Measurements from ENCODE around the gene TAF1B.

DNA sequence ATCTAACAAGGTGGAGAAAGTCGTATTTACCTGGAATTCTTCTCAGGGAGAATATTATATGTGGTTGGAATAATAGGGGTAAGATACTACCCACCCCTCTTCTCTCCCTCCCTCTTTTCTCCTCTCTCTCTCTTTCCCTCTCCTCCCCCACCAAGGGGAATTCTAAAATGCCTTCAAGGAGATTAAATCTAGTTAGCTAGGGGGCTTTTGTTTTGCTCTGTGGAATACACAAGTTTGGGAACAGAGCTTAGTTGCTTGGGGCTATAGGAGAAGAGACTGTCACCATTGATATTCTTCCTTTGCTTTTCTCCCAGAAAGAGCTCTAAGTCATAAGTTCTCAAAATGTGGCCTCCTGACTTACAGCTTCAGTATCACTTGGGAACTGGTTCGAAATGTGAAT is 34.5 kb downstream of the TAF1B start:
- TF ChIP-seq, protein P1, sequence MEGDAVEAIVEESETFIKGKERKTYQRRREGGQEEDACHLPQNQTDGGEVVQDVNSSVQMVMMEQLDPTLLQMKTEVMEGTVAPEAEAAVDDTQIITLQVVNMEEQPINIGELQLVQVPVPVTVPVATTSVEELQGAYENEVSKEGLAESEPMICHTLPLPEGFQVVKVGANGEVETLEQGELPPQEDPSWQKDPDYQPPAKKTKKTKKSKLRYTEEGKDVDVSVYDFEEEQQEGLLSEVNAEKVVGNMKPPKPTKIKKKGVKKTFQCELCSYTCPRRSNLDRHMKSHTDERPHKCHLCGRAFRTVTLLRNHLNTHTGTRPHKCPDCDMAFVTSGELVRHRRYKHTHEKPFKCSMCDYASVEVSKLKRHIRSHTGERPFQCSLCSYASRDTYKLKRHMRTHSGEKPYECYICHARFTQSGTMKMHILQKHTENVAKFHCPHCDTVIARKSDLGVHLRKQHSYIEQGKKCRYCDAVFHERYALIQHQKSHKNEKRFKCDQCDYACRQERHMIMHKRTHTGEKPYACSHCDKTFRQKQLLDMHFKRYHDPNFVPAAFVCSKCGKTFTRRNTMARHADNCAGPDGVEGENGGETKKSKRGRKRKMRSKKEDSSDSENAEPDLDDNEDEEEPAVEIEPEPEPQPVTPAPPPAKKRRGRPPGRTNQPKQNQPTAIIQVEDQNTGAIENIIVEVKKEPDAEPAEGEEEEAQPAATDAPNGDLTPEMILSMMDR (IDR thresholded peaks at IDR 0.05) = no peak
- no peak for TF ChIP-seq POLR2A (IDR thresholded peaks at IDR 0.05)

Data from prostate gland (tissue), 2 donors.